PC-9 (cell line): Measurements from ENCODE around the gene DDX23. TPM values are rescaled to one million over a fixed set of nuclear protein-coding genes. Genes with fewer than 3 reads are reported as not detected.

ENCODE experiments used
- BruUV-seq: library from RNA; stranded (reverse); fragments of 400-500 nt; replicated peaks from 2 replicates; lab custom pipeline; 2021; lab: Mats Ljungman, UMichigan
- CTCF ChIA-PET: fragments of 300-600 bp; sonication (Branson Sonifier 250); formaldehyde crosslinking; loops from one replicate; lab custom pipeline; 2022; ENCODE audit warnings: antibody characterized with exemption; lab: Charles Lee
- POLR2A ChIA-PET: fragments of 300-600 bp; sonication (Branson Sonifier 250); formaldehyde crosslinking; loops from one replicate; lab custom pipeline; 2022; ENCODE audit warnings: antibody characterized with exemption; ENCODE audit not compliant: unreplicated experiment; lab: Charles Lee
- DNase-seq, 2 experiments: peaks; one replicate each; pipeline versions ENCODE4 v3.0.0 to v3.0.0-alpha.2; 2015 to 2022; ENCODE audit warnings: mixed read lengths in 1 of 2
- H2AFZ ChIP-seq: fragments of 200-600 bp; sonication (generic); 2 replicates; pipeline ENCODE4 v1.8.1; 2017; ENCODE audit warnings: antibody characterized with exemption
- H3F3A ChIP-seq: fragments of 200-600 bp; sonication (generic); 2 replicates; pipeline ENCODE4 v1.8.1; 2017; ENCODE audit warnings: antibody characterized with exemption, mild to moderate bottlenecking, low read depth; ENCODE audit not compliant: insufficient read depth
- H3K27ac ChIP-seq: fragments of 200-600 bp; sonication (generic); 2 replicates; pipeline ENCODE4 v1.6.1; 2016; ENCODE audit warnings: mixed run types
- H3K27me3 ChIP-seq: fragments of 200-600 bp; sonication (generic); 2 replicates; pipeline ENCODE4 v1.6.1; 2016; ENCODE audit warnings: low read depth, mixed run types; ENCODE audit not compliant: insufficient read depth
- H3K36me3 ChIP-seq: fragments of 200-600 bp; sonication (generic); 2 replicates; pipeline ENCODE4 v1.6.1; 2016; ENCODE audit warnings: low read depth, mixed run types
- H3K4me1 ChIP-seq: fragments of 200-600 bp; sonication (generic); replicated peaks from 2 replicates; pipeline ENCODE4 v1.6.1; 2016; ENCODE audit warnings: mixed run types; ENCODE audit not compliant: insufficient read depth
- H3K4me2 ChIP-seq: fragments of 200-600 bp; sonication (generic); 2 replicates; pipeline ENCODE4 v1.6.1; 2017; ENCODE audit warnings: mixed run types
- H3K4me3 ChIP-seq: fragments of 200-600 bp; sonication (generic); 2 replicates; pipeline ENCODE4 v1.6.1; 2016; ENCODE audit warnings: mixed run types
- H3K79me2 ChIP-seq: fragments of 200-600 bp; sonication (generic); 2 replicates; pipeline ENCODE4 v1.6.1; 2017; ENCODE audit warnings: low read depth, mixed run types
- H3K9me2 ChIP-seq: fragments of 200-600 bp; sonication (generic); 2 replicates; pipeline ENCODE4 v1.8.1; 2017; ENCODE audit warnings: mild to moderate bottlenecking; ENCODE audit not compliant: insufficient read depth
- H3K9me3 ChIP-seq: fragments of 200-600 bp; sonication (generic); 2 replicates; pipeline ENCODE4 v1.8.1; 2016; ENCODE audit warnings: low read depth; ENCODE audit not compliant: insufficient read depth
- H4K20me1 ChIP-seq: fragments of 200-600 bp; sonication (generic); 2 replicates; pipeline ENCODE4 v1.8.1; 2017; ENCODE audit not compliant: insufficient read depth
- EZH2 ChIP-seq: fragments of 200-600 bp; sonication (generic); IDR thresholded peaks from 2 replicates; pipeline ENCODE4 v1.8.0; 2017; ENCODE audit warnings: antibody characterized with exemption, low read depth
- intact Hi-C: fragments of 100-400 bp; cut with micrococcal nuclease; formaldehyde crosslinking; loops from one replicate; pipeline ENCODE4 v1.10.0; 2022; ENCODE audit not compliant: unreplicated experiment
- total RNA-seq: library from RNA; stranded (reverse); gene quantifications from 2 replicates; pipeline ENCODE4 v1.2.3, GENCODE V29; 2021
- TF ChIP-seq, protein P1 (sequence below): fragments of 200-600 bp; sonication (generic); conservative IDR thresholded peaks from 2 replicates; pipeline ENCODE4 v1.6.1; 2017; ENCODE audit warnings: mixed run types, antibody characterized with exemption, mild to moderate bottlenecking, moderate library complexity

The DDX23 gene
- total RNA-seq, 1 experiment from 2014 or later, result 91.4 TPM

DNA sequence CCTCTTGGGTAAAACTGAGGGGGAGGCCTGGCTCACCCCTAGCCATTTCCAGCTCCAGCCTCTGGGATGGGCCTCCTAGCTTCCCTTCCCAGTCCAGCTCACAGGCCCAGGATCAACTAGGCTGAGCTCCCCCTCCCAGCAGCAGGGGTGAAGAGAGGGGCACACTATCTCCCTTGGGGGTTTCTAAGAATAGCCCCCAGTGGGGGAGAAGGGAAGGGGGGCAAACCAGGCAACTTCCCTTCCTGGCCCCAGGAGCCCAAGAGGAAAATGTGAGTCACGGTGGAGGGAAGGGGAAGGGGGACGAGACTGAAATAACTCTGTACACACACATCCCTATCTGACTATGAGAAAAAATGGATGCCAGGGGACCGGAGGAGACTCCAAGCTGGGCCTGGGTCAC is 72.1 kb downstream of the DDX23 start:
- no TSS peak for BruUV-seq
- Histone ChIP-seq H3F3A (peaks cover 15% of the 10 kb centered on the region; the same call in 1 of the 2 replicates), H3K27ac (no peak overlapping the region), H3K9me3 (no peaks in the 10 kb centered on the region), H3K4me3 (no peak overlapping the region), H3K27me3 (no peaks in the 10 kb centered on the region), H3K9me2 (no peaks in the 10 kb centered on the region), H4K20me1 (no peaks in the 10 kb centered on the region; the same call in 1 of the 2 replicates), H3K36me3 (no peaks in the 10 kb centered on the region), H3K4me1 (peaks cover 33% of the 10 kb centered on the region), H3K4me2 (no peak overlapping the region), H2AFZ (no peak overlapping the region), H3K79me2 (peaks cover 17% of the 10 kb centered on the region)
- CTCF ChIA-PET, result interaction anchor here (0.6 kb wide), 1 partner anchor 91 kb away, joined by 3 read pairs; no protein-coding TSS in a partner anchor
- TF ChIP-seq, protein P1, sequence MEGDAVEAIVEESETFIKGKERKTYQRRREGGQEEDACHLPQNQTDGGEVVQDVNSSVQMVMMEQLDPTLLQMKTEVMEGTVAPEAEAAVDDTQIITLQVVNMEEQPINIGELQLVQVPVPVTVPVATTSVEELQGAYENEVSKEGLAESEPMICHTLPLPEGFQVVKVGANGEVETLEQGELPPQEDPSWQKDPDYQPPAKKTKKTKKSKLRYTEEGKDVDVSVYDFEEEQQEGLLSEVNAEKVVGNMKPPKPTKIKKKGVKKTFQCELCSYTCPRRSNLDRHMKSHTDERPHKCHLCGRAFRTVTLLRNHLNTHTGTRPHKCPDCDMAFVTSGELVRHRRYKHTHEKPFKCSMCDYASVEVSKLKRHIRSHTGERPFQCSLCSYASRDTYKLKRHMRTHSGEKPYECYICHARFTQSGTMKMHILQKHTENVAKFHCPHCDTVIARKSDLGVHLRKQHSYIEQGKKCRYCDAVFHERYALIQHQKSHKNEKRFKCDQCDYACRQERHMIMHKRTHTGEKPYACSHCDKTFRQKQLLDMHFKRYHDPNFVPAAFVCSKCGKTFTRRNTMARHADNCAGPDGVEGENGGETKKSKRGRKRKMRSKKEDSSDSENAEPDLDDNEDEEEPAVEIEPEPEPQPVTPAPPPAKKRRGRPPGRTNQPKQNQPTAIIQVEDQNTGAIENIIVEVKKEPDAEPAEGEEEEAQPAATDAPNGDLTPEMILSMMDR, result no peak
- no peak for TF ChIP-seq EZH2
- no peak for DNase-seq
- intact Hi-C loops, result no loop called here
- POLR2A ChIA-PET, result interaction anchor here (0.6 to 1.5 kb wide), 2 partner anchors 10 to 73 kb away, joined by 5 to 27 read pairs; partner anchors contain the start of gene ADCY6

Other genes with a start within 250 kb of the DDX23 start
- 21.8 and 28.2 TPM in 2 replicates for gene KANSL2, start 169.9 kb downstream of the DDX23 start, total RNA-seq
- 20.3 and 50.8 TPM in 2 replicates for gene CCNT1, start 135.5 kb downstream of the DDX23 start, total RNA-seq
- gene ADCY6, start 63.1 kb downstream of the DDX23 start, total RNA-seq, result 48.3 and 61.9 TPM in 2 replicates
- gene CACNB3, start 33.7 kb downstream of the DDX23 start, total RNA-seq, result 35.4 TPM in 2 replicates
- 2.7 and 4.0 TPM in 2 replicates for gene RND1, start 13.7 kb upstream of the DDX23 start, total RNA-seq
- gene FKBP11, start 73.3 kb upstream of the DDX23 start, total RNA-seq, result 23.5 and 25.5 TPM in 2 replicates
- gene ARF3, start 105.3 kb upstream of the DDX23 start, total RNA-seq, result 200 and 205 TPM in 2 replicates
- 0.73 TPM in 1 of 2 replicates, not detected in the other for gene WNT10B, start 119.6 kb upstream of the DDX23 start, total RNA-seq
- not detected in 2 replicates for gene WNT1, start 126.2 kb upstream of the DDX23 start, total RNA-seq
- 0.10 and 0.17 TPM in 2 replicates for gene DDN, start 147.2 kb upstream of the DDX23 start, total RNA-seq
- 48.8 and 53.6 TPM in 2 replicates for gene PRKAG1, start 166.6 kb upstream of the DDX23 start, total RNA-seq
- 94.0 and 97.9 TPM in 2 replicates for gene KMT2D, start 208.6 kb upstream of the DDX23 start, total RNA-seq
- 2.9 and 3.4 TPM in 2 replicates for gene RHEBL1, start 217.8 kb upstream of the DDX23 start, total RNA-seq
- 0.13 and 0.28 TPM in 2 replicates for gene DHH, start 242.6 kb upstream of the DDX23 start, total RNA-seq